Gastrocnemius medialis (tissue), 4 donors: ENCODE results near the gene MANSC1. TPM values are rescaled to one million over a fixed set of nuclear protein-coding genes. Genes with fewer than 3 reads are reported as not detected.

Experiments used
- ATAC-seq, 2 donors: fragments of 150-250 bp; one replicate each; pipeline ENCODE4 v1.9.1; 2016
- DNase-seq, 2 donors: peaks; one replicate each; pipeline ENCODE4 v3.0.0-alpha.2; 2019
- H3K27ac ChIP-seq, 4 donors: fragments of 200-600 bp; sonication (generic); 1 replicate in 1 of 4; 2 replicates in 3 of 4; pipeline ENCODE4 v1.5.1; 2016 to 2018; ENCODE audit warnings: mild to moderate bottlenecking in 2 of 4, moderate library complexity in 1 of 4
- H3K27me3 ChIP-seq, 3 donors: fragments of 200-600 bp; sonication (generic) in 2 of 3; 1 replicate in 1 of 3; 2 replicates in 2 of 3; pipeline versions ENCODE4 v1.5.1 to v1.6.0; 2016 to 2019; ENCODE audit warnings: mild to moderate bottlenecking in 1 of 3, moderate library complexity in 1 of 3
- H3K36me3 ChIP-seq, 2 donors: fragments of 200-600 bp; sonication (generic) in 1 of 2; one replicate each; pipeline ENCODE4 v1.5.1; 2017 to 2018
- H3K4me1 ChIP-seq, 2 donors: fragments of 200-600 bp; sonication (generic) in 1 of 2; one replicate each; pipeline ENCODE4 v1.5.1; 2016 to 2017; ENCODE audit warnings: mild to moderate bottlenecking in 2 of 2
- H3K4me3 ChIP-seq, 4 donors: fragments of 200-600 bp; sonication (generic) in 3 of 4; 1 replicate in 1 of 4; 2 replicates in 3 of 4; pipeline ENCODE4 v1.5.1; 2016 to 2019; ENCODE audit warnings: mild to moderate bottlenecking in 2 of 4
- H3K9me3 ChIP-seq, 3 donors: fragments of 200-600 bp; sonication (generic) in 2 of 3; 1 replicate in 1 of 3; 2 replicates in 2 of 3; pipeline ENCODE4 v1.5.1; 2016 to 2019
- POLR2A ChIP-seq, 2 donors: fragments of 450-650 bp; IDR thresholded peaks; one replicate each; pipeline ENCODE4 v1.6.1; 2017; ENCODE audit warnings: antibody characterized with exemption in 2 of 2, mild to moderate bottlenecking in 2 of 2, moderate library complexity in 2 of 2
- in situ Hi-C, 4 donors: fragments of 200-750 bp; cut with MboI; loops; one replicate each; pipeline versions ENCODE4 v1.15.0 to v1.8.0; 2017; ENCODE audit warnings: low sequenced_read_pairs in 4 of 4
- intact Hi-C: fragments of 100-400 bp; cut with DNase I; formaldehyde crosslinking; loops from one replicate; pipeline ENCODE4 v1.15.1; 2023; ENCODE audit warnings: low total_unique reads
- total RNA-seq, 4 donors: library from RNA; depleted of rRNA; stranded (reverse); fragments of >200 nt; gene quantifications; one replicate each; pipeline versions ENCODE4 v1.1.0 to v1.2.3, GENCODE V29; 2016
- TF ChIP-seq, protein P1 (sequence below), 5 experiments: fragments of 450-650 bp in 3 of 5; fragments of 200-600 bp in 2 of 5; sonication (generic) in 2 of 5; IDR thresholded peaks in 4 of 5; conservative IDR thresholded peaks in 1 of 5; 1 replicate in 4 of 5; 2 replicates in 1 of 5; pipeline ENCODE4 v1.5.1; 2016 to 2019; ENCODE audit warnings: antibody characterized with exemption in 5 of 5, mild to moderate bottlenecking in 3 of 5, moderate library complexity in 3 of 5

Gene MANSC1
- total RNA-seq, 4 donors from 2014 or later, result 1.4 to 4.7 (median 3.5) TPM

DNA sequence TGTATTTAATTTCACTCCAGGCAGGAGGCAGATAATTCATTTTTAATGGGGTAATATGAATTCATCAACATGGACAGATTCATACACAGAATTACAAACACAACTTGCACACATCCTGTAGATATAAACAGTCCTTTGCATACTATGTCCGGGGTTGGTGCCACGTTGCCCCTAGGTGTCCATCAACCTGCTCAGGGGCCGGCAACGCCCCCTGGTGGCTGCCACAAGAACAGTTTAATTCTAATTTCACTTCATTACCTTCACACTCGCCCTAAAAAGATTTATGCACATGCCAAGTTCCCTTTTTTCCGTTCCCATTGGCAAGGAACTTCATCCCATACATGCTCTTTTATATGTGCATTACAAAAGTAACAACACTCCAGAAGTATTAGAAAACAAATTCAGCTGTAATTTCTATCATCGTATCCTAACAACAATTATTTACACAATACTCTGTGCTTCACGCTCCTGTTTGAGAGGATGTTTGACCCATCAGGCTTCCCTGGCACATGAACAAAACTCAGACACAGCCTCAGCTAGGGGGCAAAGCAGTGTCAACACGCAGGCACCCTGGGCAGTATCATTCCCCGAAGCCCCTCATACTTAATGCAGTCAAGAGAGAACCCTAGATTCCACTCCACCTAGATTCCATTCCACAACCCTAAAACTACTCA, 15.5 kb downstream of the MANSC1 start:
- TF ChIP-seq POLR2A (IDR thresholded peaks at IDR 0.05), result no peak
- TF ChIP-seq, protein P1, sequence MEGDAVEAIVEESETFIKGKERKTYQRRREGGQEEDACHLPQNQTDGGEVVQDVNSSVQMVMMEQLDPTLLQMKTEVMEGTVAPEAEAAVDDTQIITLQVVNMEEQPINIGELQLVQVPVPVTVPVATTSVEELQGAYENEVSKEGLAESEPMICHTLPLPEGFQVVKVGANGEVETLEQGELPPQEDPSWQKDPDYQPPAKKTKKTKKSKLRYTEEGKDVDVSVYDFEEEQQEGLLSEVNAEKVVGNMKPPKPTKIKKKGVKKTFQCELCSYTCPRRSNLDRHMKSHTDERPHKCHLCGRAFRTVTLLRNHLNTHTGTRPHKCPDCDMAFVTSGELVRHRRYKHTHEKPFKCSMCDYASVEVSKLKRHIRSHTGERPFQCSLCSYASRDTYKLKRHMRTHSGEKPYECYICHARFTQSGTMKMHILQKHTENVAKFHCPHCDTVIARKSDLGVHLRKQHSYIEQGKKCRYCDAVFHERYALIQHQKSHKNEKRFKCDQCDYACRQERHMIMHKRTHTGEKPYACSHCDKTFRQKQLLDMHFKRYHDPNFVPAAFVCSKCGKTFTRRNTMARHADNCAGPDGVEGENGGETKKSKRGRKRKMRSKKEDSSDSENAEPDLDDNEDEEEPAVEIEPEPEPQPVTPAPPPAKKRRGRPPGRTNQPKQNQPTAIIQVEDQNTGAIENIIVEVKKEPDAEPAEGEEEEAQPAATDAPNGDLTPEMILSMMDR (IDR thresholded peaks at IDR 0.05 in 4 of 5, conservative IDR thresholded peaks at IDR 0.05 in 1 of 5), result peak; percentile 63 to 90 (median 72)
- Histone ChIP-seq H3K4me1 (peaks cover 0 to 6% of the 10 kb centered on the region in 2 donors), H3K36me3 (no peaks in the 10 kb centered on the region), H3K27me3 (no peaks in the 10 kb centered on the region), H3K4me3 (no peak overlapping the region), H3K27ac (no peak overlapping the region), H3K9me3 (no peaks in the 10 kb centered on the region)
- intact Hi-C loops, result loop anchor here (2.0 kb wide), 1 partner anchor 252 kb away; no protein-coding TSS in a partner anchor
- in situ Hi-C loops, result loop anchor here in 3 of 4 donors (5.0 to 25.0 kb wide), 5 partner anchors 247 to 772 kb away; no protein-coding TSS in a partner anchor
- peak; percentile 42 to 60 for ATAC-seq
- peak in 1 of 2 donors; percentile 20 for DNase-seq

DNA sequence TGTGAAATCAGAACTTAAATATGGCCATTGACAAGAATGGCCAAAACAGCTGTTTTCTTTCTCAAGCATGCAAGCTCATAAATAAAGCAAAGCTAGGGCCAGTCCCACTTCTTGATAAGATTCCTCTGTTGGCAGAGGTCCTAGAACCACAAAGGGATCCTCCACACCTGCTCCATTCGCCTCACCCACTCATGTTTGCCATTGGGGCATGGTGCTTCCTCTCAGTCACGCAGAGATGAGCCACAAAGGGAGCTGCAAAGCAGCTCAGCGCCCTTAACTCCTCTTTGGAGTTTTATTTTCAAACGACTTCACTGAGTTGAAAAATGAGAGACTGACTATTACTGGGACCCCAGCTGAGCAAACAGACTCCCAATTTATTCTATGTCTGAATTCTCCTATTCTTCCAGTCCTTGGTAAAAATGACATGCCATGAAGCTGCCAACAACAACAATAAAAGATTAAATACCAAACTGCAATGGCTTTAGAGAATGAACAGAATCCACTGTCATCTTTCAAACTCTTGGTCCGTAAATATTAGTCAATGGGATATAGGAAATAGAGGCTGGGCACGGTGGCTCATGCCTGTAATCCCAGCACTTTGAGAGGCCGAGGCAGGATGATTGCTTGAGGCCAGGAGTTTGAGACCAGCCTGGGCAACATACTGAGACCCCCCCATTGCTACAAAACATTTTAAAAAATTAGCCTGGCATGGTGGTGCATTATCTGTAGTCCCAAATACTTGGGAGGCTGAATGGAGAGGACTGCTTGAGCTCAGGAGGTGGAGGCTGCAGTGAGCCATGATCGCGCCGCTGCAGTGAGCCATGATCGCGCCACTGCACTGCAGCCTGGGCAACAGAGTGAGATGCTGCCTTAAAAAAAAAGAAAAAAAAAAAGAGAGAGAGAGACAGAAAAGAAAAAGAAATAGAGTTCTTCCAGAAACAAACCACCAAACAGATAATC, 16.4 kb downstream of the MANSC1 start:
- intact Hi-C loops, result loop anchor here (2.0 kb wide), 1 partner anchor 251 kb away; no protein-coding TSS in a partner anchor
- Histone ChIP-seq H3K36me3 (no peaks in the 10 kb centered on the region), H3K27ac (no peak overlapping the region), H3K9me3 (no peaks in the 10 kb centered on the region), H3K27me3 (no peaks in the 10 kb centered on the region), H3K4me3 (no peak overlapping the region), H3K4me1 (peaks cover 0 to 6% of the 10 kb centered on the region in 2 donors)
- ATAC-seq, result no peak
- DNase-seq, result no peak
- TF ChIP-seq POLR2A (IDR thresholded peaks at IDR 0.05), result no peak
- TF ChIP-seq, protein P1 (IDR thresholded peaks at IDR 0.05 in 4 of 5, conservative IDR thresholded peaks at IDR 0.05 in 1 of 5), result no peak
- in situ Hi-C loops, result loop anchor here in 3 of 4 donors (5.0 to 25.0 kb wide), 5 partner anchors 246 to 771 kb away; no protein-coding TSS in a partner anchor

DNA sequence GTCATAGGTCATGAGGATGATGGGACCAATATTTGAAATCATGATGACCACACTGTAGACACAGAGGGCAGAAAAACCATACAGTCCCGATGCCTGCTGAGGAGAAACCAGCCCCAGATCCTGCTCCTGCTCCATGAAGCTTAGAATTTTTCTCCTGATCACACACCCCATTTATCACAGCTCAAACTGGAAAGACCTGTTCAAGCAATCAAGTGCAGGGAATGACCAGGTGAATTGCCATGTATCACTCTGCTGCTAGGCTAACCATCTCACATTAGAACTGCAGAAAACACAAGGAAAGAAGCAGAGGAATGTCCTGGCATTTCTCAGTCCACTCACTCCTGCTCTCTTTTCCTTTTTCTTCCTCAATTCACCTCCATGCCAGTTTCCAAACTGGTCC, 18.1 kb downstream of the MANSC1 start:
- H3K9me3 ChIP-seq, result no peaks in the 10 kb centered on the region
- no peak overlapping the region for H3K27ac ChIP-seq
- TF ChIP-seq, protein P1 (IDR thresholded peaks at IDR 0.05 in 4 of 5, conservative IDR thresholded peaks at IDR 0.05 in 1 of 5), result no peak
- TF ChIP-seq POLR2A (IDR thresholded peaks at IDR 0.05), result no peak
- ATAC-seq (no peak), DNase-seq (no peak)
- no peaks in the 10 kb centered on the region for H3K36me3 ChIP-seq
- H3K27me3 ChIP-seq, result no peaks in the 10 kb centered on the region
- in situ Hi-C loops, result loop anchor here in 3 of 4 donors (5.0 to 25.0 kb wide), 5 partner anchors 245 to 770 kb away; no protein-coding TSS in a partner anchor
- peaks cover 5 to 6% of the 10 kb centered on the region in 2 donors for H3K4me1 ChIP-seq
- intact Hi-C loops, result no loop called here
- H3K4me3 ChIP-seq, result no peak overlapping the region

DNA sequence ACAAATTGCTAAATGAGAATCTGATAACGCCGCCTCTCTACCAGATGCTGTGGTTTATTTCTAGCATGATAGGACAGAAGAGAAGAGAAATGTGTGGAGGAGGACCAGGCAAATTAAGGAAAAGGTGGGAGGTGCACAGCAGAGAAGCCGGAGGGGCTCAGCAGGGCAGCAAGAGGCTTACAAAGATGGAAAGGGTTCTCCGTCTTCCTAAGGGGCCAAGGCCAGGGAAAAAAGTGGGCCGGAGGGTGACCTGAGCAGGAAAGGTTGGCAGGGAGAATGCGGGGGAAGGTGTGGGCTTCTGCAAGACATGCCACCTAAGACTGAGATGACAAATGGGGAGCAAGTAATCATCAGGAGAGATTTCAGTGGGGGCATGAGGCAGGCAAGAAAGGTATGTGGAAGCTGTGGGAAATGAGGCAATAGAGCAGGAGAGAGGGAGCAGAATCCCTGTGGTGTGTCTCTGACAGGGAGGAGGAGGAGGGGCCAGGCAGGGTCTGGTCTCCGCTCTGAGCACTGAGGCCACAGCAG, 18.7 kb downstream of the MANSC1 start:
- Histone ChIP-seq H3K27me3 (no peaks in the 10 kb centered on the region), H3K9me3 (no peaks in the 10 kb centered on the region), H3K4me3 (no peak overlapping the region), H3K4me1 (peaks cover 5 to 6% of the 10 kb centered on the region in 2 donors), H3K27ac (no peak overlapping the region), H3K36me3 (no peaks in the 10 kb centered on the region)
- DNase-seq, result no peak
- in situ Hi-C loops (loop anchor here in 3 of 4 donors (5.0 to 25.0 kb wide), 5 partner anchors 244 to 769 kb away; no protein-coding TSS in a partner anchor), intact Hi-C loops (no loop called here)
- TF ChIP-seq POLR2A (IDR thresholded peaks at IDR 0.05), result no peak
- TF ChIP-seq, protein P1 (IDR thresholded peaks at IDR 0.05 in 4 of 5, conservative IDR thresholded peaks at IDR 0.05 in 1 of 5), result no peak
- no peak for ATAC-seq
